ENCODE data around the gene CBLN4. TPM values are rescaled to one million over a fixed set of nuclear protein-coding genes. Genes with fewer than 3 reads are reported as not detected.

Gene CBLN4
- total and polyA plus RNA-seq, 2 of the 8 experiments (the other 6 are each of a cell fraction or from before 2014, with no cell fraction given) = 0.03 to 0.13 TPM

- no peak overlapping the region for H3K18ac ChIP-seq (ENCODE audit: extremely low read depth, low read length)
- H2AK5ac ChIP-seq (ENCODE audit: low read depth, low read length) = no peak overlapping the region
- ChIA-PET CTCF (ENCODE audit: partially characterized antibody) (no interaction called here), POLR2A (ENCODE audit: partially characterized antibody) (no interaction called here)
- no peak overlapping the region for H3K56ac ChIP-seq (replicated peaks; ENCODE audit: insufficient read length, low read depth, low read length)
- TF ChIP-seq YY1 (IDR thresholded peaks at IDR 0.05; ENCODE audit: low read depth, low read length) = no peak
- no peak for TF ChIP-seq SIN3A (conservative IDR thresholded peaks at IDR 0.05 in 1 of 2, IDR thresholded peaks at IDR 0.05 in 1 of 2; ENCODE audit: low read depth in 1 of 2, low read length in 2 of 2)
- TF ChIP-seq ATF2 (IDR thresholded peaks at IDR 0.05; ENCODE audit: low read length) = no peak
- no peak for TF ChIP-seq SRF (IDR thresholded peaks at IDR 0.05; ENCODE audit: low read depth, low read length)
- no peak for TF ChIP-seq GTF2F1 (IDR thresholded peaks at IDR 0.05; ENCODE audit: borderline replicate concordance, low read depth, low read length)
- FAIRE-seq = no peak
- no peaks in the 10 kb centered on the region for H3K79me2 ChIP-seq (ENCODE audit: control insufficient read depth in 1 of 2, insufficient read depth in 2 of 2, low read length in 2 of 2)
- peaks cover 69 to 85% of the 10 kb centered on the region in 2 experiments for H3K9me3 ChIP-seq (ENCODE audit: insufficient read depth in 2 of 2, low read depth in 1 of 2, low read length in 1 of 2)
- H4K8ac ChIP-seq (ENCODE audit: extremely low read depth, insufficient read depth, low read length) = no peak overlapping the region
- H2BK12ac ChIP-seq (ENCODE audit: low read depth, low read length) = no peak overlapping the region
- no peak overlapping the region for H2BK20ac ChIP-seq (ENCODE audit: low read length)
- no peak overlapping the region for H3K9ac ChIP-seq (replicated peaks in 1 of 4; ENCODE audit: extremely low read depth in 1 of 4, low read depth in 3 of 4, low read length in 3 of 4)
- no peak overlapping the region for H2BK15ac ChIP-seq (ENCODE audit: low read length)
- H4K20me1 ChIP-seq (replicated peaks in 1 of 2; ENCODE audit: control insufficient read depth in 1 of 2, insufficient read depth in 2 of 2, low read length in 2 of 2) = no peaks in the 10 kb centered on the region
- no peaks in the 10 kb centered on the region for H3K79me1 ChIP-seq (ENCODE audit: low read depth, low read length)
- no peak overlapping the region for H3K14ac ChIP-seq (ENCODE audit: insufficient read length)
- H3K4ac ChIP-seq (replicated peaks; ENCODE audit: insufficient read length, low read depth, low read length) = no peak overlapping the region
- H3K27me3 ChIP-seq (replicated peaks in 1 of 4; ENCODE audit: control insufficient read depth in 3 of 4, extremely low read depth in 1 of 4, insufficient read depth in 3 of 4, low read length in 3 of 4) = no peaks in the 10 kb centered on the region
- no peak overlapping the region for H2BK120ac ChIP-seq (replicated peaks; ENCODE audit: low read depth, low read length)
- no peak overlapping the region for H3K4me3 ChIP-seq (ENCODE audit: extremely low read depth in 1 of 4, insufficient read depth in 2 of 4, low read depth in 3 of 4, low read length in 4 of 4)
- H2BK5ac ChIP-seq (ENCODE audit: low read depth, low read length) = no peak overlapping the region
- no peaks in the 10 kb centered on the region; the same call in 1 of the 2 replicates for H3K23me2 ChIP-seq (ENCODE audit: low read depth, low read length)
- H3K4me1 ChIP-seq (replicated peaks in 1 of 4; ENCODE audit: control insufficient read depth in 3 of 4, insufficient read depth in 4 of 4, low read length in 3 of 4) = no peaks in the 10 kb centered on the region
- H4K5ac ChIP-seq (ENCODE audit: insufficient read length, low read depth, low read length) = no peak overlapping the region
- DNase-seq (ENCODE audit: low read depth in 1 of 2, low spot score in 2 of 2) = no peak
- no peaks in the 10 kb centered on the region for H3K36me3 ChIP-seq (ENCODE audit: control insufficient read depth in 2 of 4, insufficient read depth in 4 of 4, low read length in 3 of 4)
- H2AFZ ChIP-seq (ENCODE audit: low read length) = no peak overlapping the region
- 80% methylated on average over 2 of the region's 2 CpGs; no CpG with 5 or more reads in 1 of the 2 experiments for WGBS, 2 experiments (ENCODE audit: extremely low coverage in 1 of 2, insufficient coverage in 1 of 2, insufficient read length in 1 of 2, insufficient replicate concordance in 2 of 2, low coverage in 1 of 2, low lambda C conversion rate in 2 of 2, missing lambda C conversion rate in 1 of 2)
- H3K27ac ChIP-seq (ENCODE audit: low read depth, low read length) = no peak overlapping the region
- no peak overlapping the region for H3K23ac ChIP-seq (ENCODE audit: insufficient read length)
- no peak overlapping the region for H4K91ac ChIP-seq (replicated peaks; ENCODE audit: insufficient read length, low read length)
- no peak overlapping the region for H3K4me2 ChIP-seq (ENCODE audit: insufficient read depth in 1 of 2, low read depth in 2 of 2, low read length in 2 of 2)
These were observed 26.8 kb downstream of the CBLN4 start for GRCh38 chr20:55978550-55978949.

Measured in H1 (cell line).